Hematopoietic multipotent progenitor cell treated with erythropoietin and hydrocortisone succinate and interleukin-3 and kit ligand, for 15 days (in vitro differentiated cells): Measurements from ENCODE around the gene MAPT.
"Not testable (repeated sequence)": the region's sequence is repeated elsewhere in the genome, so short reads cannot be mapped to it uniquely, and the experiment has no call there.

Experiments
- DNase-seq: peaks from one replicate; pipeline ENCODE4 v3.0.0-alpha.2; 2015; ENCODE audit warnings: low spot score

Gene MAPT

GRCh38 chr17:45927247-45927646 is 32.9 kb downstream of the MAPT start:
- no peak for DNase-seq

DNA sequence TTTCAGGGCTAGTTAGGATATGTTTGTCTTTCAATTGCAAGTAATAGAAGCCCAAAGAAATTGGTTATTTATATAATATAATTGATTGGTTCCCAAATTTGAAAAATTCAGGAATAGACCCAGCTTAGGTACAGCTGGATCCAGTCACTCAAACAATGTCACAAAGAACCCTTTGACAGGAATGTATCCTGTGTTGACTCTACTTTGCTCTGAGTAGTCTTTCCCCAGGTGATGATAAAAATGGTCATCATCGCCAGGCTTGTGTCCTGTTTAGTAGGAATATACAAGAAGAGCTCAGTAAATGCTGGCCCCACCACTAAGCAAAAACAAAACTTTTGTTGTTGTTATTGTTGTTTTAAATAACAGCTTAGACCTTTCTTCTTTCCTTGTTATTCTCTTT is 35.0 kb downstream of the MAPT start:
- DNase-seq = no peak

DNA sequence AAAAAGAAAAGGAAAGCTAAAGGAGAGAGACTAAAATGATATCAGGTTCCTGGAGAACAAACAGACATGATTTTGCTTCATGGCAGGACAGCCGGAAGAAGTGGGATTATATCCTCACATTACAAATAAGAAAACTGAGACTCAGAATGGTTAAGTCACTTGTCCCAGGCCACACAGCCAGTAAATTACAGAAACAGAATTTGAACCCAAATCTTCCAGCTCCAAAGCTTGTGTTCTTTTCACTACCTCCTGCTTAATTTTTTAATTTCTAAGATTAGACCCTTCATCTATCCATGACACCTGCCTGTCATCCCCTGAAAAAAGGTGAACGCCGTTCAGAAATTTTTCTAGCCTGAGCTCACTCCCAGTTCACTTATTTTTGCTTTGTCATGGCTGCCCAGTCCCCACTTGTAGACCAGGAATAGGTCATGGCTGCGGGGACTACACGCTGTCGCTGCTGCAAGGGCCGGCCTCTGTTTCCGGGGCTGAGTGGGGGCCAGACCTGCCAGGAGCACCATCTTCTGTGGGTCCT is 36.1 kb downstream of the MAPT start:
- DNase-seq = no peak

GRCh38 chr17:45931677-45932076 is 37.3 kb downstream of the MAPT start:
- no peak for DNase-seq

DNA sequence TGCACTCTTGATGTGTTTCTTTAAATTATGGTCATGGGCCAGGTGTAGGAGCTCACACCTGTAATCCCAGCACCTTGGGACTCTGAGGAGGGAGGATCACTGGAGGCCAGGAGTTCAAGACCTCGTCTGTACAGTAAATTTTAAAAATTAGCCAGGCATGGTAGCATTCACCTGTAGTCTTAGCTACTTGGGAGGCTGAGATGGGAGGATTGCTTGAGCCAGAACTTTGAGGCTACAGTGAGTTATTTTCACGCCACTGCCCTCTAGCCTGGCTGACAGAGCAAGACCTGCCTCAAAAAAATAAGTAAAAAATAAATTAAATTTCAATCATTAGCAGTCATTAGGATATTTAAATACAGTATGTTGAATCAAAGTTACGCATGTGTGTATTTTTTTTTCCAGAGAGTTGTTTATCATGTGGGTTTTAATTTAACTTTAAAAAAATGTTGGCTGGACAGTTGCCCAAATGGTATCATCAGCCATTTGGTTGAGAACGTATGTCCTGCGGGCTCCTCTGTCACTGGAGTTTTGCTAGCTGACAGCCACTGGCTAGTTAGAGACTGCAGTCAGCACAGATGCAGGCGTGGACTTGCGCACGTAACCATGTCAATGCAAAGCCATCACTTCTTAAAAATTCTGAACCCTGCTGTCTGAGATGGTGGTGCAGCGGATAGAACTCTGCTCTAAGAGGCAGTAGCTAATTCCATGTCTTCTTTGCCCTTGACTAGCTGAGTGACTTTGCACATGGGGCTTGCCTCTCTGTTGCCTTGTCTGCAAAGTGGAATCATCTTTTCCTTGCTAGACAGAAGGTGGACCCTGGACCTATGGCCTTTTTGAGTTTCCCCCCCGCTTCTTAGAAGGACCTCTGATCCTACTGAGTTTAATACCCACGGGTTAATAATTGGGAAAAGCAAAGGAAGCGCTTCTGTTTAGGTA is 40.0 kb downstream of the MAPT start:
- no peak for DNase-seq

DNA sequence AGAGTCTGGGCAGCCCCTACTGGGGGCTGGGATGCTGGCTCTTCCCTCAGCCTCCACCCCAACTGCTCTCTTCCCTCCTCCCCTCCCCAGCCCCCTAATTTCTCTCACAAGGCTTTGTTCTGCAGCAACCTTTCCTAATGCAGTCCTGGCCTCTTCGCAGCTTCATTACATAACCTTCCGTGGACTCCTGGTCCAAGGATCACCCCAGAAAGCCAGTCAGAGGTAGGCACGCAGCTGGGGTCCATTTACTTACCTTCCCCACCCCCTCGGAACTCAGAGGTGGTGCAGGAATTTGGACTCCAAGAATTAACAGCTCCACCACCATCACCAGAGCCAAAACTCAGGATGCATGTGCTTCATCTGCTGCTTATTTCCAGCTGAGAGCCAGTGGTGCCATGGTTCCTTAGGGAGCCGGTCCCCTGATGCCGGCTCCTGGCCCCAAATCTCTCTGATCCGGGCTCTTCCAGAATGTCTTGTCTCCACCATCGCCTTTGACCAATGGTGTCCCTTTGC is 40.9 kb downstream of the MAPT start:
- DNase-seq = no peak

DNA sequence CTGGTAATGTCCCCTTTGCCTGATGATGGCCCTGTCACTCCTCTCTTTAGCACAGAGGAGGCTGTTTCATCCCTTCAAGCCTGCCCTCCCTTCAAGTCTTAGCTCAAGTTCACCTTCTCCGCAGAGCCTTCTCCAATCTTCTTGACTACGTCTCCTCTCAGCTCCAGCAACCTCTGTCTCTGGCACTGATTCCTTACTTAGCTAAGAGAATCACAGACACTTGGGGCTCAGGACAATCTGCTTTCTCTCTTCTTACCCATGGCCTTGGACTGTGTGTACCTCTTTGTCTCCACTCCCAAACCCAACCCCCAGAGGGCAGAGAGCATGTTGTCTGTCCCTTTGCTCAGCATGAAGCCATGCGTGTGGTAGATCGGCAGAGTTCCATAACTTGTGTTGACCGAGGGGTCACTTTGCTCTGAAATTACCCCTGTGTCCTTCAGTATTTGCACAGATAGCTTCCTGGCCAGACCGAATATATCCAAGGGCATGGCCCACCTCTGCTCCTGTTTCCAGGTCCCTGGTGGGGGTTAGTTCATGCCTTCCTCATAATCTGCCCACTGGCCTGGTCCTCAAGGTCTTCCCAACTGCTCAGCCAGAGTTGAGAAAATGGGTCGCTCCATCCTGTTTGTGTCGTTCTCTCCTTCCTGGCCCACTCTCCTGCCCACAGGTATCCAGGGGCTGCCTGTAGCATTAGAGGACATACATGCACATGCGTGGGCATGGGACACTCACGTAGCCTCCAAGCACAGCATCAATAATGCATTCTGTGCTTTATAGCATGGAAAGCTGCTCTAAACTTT is 41.6 kb downstream of the MAPT start:
- DNase-seq = no peak

DNA sequence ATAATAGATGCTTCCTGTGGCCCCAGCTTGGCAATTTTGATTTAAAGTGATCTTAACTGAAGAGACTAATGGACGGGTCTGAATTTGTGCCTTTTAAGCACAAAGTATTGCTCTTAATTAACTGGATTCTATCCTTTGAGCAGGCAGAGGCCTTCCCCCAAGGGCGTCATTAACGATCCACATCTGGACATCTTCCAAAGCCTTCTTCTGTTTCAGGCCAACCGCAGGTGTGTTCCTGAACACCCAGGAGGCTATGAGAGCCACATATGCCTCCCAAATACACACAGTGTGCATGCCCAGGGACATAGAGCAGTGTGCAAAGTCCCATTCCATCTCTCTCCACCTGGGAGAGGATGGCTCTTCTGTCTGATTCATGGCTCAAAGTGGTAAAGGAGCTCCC is 42.3 kb downstream of the MAPT start:
- no peak for DNase-seq

- DNase-seq = not testable (repeated sequence)
Measured at GRCh38 chr17:45937186-45937585, 42.8 kb downstream of the MAPT start.

DNA sequence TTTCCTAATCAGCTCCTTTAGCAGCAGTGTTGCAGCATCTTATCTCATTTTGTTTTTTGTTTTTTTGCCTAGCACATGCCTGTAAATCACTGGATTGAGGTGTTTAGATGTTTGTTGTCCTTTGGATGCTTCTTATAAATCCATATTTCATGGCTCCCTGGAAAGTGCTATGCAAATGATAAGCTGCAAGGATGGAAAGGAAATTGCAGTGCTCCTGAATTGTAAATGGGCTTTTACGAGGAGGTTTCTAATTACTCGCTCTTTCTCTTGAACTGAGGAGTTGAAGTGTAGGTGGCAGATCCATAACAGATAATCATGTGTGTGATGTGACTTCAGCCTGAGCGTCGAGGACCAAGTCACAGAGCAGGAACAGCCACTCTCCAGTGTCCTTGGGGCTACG is 45.0 kb downstream of the MAPT start:
- DNase-seq = no peak

GRCh38 chr17:45940293-45940692 is 45.9 kb downstream of the MAPT start:
- DNase-seq = no peak

DNA sequence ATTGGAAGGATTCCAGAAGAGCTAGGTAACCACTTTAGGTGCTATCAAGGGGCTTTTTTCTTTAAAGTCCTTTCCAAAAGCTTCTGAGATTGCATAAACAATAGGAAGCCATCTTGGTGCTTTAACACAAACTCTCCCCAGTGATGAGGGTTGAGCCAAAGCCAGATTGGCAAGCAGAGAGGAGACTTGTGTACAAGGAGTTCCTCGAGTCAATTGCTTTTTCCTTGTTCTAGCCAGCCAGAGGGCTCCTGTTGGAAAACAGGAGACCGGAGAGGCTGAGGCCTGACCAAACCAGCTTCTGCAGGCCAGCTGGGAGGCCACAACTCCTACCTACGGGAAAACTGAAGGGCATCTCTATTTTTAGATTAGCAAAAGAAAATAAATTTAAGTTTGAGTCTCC is 46.5 kb downstream of the MAPT start:
- DNase-seq = no peak

DNA sequence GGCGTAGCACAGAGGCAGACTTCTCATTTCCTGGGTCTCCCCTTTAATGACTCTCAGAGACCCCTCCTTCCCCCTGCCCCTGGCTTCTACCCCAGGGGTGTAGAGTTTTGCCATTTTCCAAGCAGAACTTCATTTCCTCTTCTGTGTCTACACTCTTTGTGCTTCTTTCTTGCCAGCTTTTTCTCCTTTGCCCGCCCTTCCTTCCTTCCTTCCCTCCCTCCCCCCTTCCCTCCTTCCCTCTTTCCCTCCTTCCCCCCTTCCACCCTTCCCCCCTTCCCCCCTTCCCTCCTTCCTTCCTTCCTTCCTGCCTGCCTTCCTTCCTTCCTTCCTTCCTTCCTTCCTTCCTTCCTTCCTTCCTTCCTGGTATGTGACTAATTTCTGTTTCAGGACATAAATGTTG is 47.0 kb downstream of the MAPT start:
- no peak for DNase-seq

GRCh38 chr17:45942284-45942683 is 47.9 kb downstream of the MAPT start:
- DNase-seq = no peak

- no peak for DNase-seq
Measured at GRCh38 chr17:45946841-45947256, 52.5 kb downstream of the MAPT start.

GRCh38 chr17:45948498-45948880 is 54.1 kb downstream of the MAPT start:
- no peak for DNase-seq

DNA sequence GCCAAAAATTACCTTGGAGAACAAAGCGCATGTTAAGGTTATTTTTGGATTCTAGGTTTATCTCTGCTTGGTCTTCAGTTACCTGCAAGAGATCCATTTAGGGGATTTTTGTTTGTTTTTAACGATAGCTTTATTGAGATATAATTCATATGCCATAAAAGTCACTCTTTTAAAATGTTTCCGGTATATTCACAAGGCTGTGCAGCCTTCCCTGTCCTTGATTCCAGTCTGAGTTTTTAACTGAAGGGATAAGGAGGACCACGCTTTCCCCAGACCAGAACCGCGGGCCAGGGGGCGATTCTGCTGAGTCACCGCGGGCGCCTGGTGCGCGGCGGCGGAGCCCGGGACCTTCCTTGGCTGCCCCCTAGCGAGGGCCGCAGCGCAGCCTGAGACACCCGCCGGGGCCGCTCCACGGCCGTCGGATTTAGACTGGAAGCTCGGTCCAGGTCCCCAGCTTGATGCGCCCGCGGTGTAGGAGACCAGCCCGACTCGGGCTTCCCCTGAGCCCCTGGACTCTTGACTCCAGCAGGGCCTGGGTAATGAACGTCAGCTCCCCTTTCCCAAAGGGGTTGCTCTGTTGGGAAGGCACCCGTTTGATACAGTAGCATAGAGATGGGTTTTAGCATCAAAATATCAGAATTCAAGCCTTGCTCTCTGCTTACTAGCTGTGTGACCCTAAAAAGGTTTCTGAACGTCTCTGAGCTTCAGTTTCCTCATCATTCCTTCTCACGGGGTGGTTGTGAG is 54.7 kb downstream of the MAPT start:
- DNase-seq = peak; percentile 64

DNA sequence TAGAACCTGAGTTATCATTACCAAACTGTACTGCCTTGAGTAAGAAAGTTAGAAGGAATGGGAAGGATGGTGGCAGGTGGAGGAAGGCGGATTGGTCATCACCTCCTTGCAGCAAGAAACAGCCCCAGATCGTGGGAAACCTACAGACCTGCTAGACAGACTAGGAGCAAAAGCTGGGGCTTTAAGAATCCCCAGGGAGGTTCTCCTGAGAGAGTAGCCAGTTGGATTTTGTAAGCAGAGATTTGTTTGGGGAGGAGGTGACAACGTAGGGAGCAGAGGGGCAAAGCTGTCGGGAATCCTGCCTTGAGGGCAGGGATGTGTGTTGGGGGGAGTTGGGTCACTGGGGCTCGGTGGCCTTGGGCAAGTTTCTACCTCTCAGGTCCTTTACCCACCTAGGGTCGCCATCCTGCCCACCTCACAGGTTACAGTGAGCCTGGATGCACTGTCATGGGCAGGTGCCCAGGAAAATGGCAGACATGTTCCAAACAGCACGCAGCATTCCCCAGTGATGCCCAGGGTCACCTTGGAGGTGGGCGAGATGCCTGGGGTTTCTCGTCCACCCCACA is 55.5 kb downstream of the MAPT start:
- no peak for DNase-seq

DNA sequence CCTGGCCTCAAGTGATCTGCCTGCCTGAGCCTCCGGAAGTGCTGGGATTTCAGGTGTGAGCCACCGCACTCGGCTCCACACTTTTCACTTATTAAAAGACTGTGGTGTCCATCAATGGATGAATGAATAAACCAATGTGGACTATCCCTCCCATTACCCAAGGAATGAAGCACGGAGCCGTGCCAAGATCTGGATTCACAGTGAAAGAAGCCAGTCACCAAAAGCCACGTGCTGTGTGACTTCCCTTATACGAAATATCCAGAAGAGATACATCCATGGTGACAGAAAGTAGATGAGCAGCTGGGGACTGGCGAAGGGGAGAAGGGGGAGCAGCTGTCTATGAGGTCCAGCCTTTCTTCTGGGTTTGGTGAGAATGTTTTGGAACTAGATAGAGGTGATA is 56.5 kb downstream of the MAPT start:
- no peak for DNase-seq

GRCh38 chr17:45951403-45951802 is 57.0 kb downstream of the MAPT start:
- DNase-seq = no peak

DNA sequence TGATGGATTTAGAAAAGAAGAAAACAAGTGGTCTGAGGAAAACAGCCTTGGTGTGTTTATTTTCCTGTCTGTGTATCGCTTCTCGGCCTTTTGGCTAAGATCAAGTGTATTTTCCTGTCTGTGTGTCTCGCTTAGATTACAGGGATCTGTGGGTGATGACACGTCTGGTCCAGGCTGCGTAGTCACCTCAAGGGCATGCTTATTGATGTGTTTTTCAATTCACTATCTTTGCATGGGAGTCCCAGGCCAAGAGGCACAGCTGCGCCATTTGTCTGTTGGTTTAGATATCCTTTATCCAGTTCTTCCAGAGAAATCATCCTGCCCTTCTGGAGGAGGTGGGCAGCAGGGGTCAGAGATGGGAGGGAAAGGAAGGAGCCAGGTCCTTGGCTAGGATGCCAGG is 57.6 kb downstream of the MAPT start:
- DNase-seq = no peak
